Ishikawa (cell line): Measurements from ENCODE around the gene ATP6V1E1.

ENCODE experiments used
- CEBPB ChIP-seq: IDR thresholded peaks from 2 replicates; pipeline ENCODE4 v1.6.1; 2012
- CREB1 ChIP-seq: IDR thresholded peaks from 2 replicates; pipeline ENCODE4 v1.6.1; 2012; ENCODE audit warnings: low read depth
- EGR1 ChIP-seq: IDR thresholded peaks from 2 replicates; pipeline ENCODE4 v1.6.1; 2012
- EP300 ChIP-seq: IDR thresholded peaks from 2 replicates; pipeline ENCODE4 v1.6.1; 2012; ENCODE audit warnings: borderline replicate concordance
- FOXM1 ChIP-seq: IDR thresholded peaks from 2 replicates; pipeline ENCODE4 v1.6.1; 2012; ENCODE audit warnings: low read depth, borderline replicate concordance
- MAX ChIP-seq: IDR thresholded peaks from 2 replicates; pipeline ENCODE4 v1.6.1; 2012
- NFIC ChIP-seq: IDR thresholded peaks from 2 replicates; pipeline ENCODE4 v1.6.1; 2012
- RAD21 ChIP-seq: IDR thresholded peaks from 2 replicates; pipeline ENCODE4 v1.6.1; 2012; ENCODE audit warnings: low read depth
- REST ChIP-seq: IDR thresholded peaks from 2 replicates; pipeline ENCODE4 v1.6.1; 2012; ENCODE audit warnings: low read depth, mild to moderate bottlenecking
- TAF1 ChIP-seq: IDR thresholded peaks from 2 replicates; pipeline ENCODE4 v1.6.1; 2012; ENCODE audit warnings: low read depth, mild to moderate bottlenecking
- TCF12 ChIP-seq: IDR thresholded peaks from 2 replicates; pipeline ENCODE4 v1.6.1; 2012; ENCODE audit warnings: low read depth
- TEAD4 ChIP-seq: IDR thresholded peaks from 2 replicates; pipeline ENCODE4 v1.6.1; 2012
- USF1 ChIP-seq: IDR thresholded peaks from 2 replicates; pipeline ENCODE4 v1.6.1; 2012
- YY1 ChIP-seq: IDR thresholded peaks from 2 replicates; pipeline ENCODE4 v1.6.1; 2012; ENCODE audit warnings: low read depth
- ZBTB7A ChIP-seq: IDR thresholded peaks from 2 replicates; pipeline ENCODE4 v1.6.1; 2012; ENCODE audit warnings: low read depth

The ATP6V1E1 gene

GRCh38 chr22:17592201-17592600 lies 36.3 kb downstream of the ATP6V1E1 start:
- no peak for TF ChIP-seq REST
- TF ChIP-seq MAX = no peak
- no peak for TF ChIP-seq TEAD4
- no peak for TF ChIP-seq NFIC
- TF ChIP-seq EP300 = no peak
- no peak for TF ChIP-seq YY1
- no peak for TF ChIP-seq TCF12
- no peak for TF ChIP-seq CREB1
- no peak for TF ChIP-seq TAF1
- TF ChIP-seq RAD21 = no peak
- no peak for TF ChIP-seq EGR1
- no peak for TF ChIP-seq ZBTB7A
- TF ChIP-seq CEBPB = no peak

DNA sequence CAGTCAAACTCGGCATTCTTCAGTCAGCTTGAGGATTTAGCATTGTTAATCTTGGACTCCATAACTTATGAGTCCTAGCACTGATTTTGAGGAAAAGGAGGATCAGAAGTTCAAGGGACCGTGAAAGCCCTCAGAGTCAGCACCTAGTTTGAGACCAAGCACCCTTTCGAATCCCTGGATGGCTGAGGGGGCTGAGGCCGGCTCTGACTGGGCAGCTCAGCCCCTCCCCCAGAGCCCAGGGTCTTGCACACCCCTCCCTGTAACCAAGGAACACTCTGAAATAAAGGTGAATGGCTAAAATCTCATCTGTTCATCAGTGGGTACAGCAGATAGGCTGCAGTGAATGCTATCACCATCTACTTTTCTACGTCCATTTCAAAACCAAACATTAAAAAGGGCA lies 38.0 kb downstream of the ATP6V1E1 start:
- no peak for TF ChIP-seq EP300
- no peak for TF ChIP-seq CEBPB
- TF ChIP-seq FOXM1 = no peak
- no peak for TF ChIP-seq USF1
- no peak for TF ChIP-seq TEAD4
- TF ChIP-seq YY1 = no peak
- no peak for TF ChIP-seq TAF1
- TF ChIP-seq CREB1 = no peak
- no peak for TF ChIP-seq MAX
- no peak for TF ChIP-seq NFIC

- TF ChIP-seq CEBPB = no peak
- no peak for TF ChIP-seq TAF1
- no peak for TF ChIP-seq EP300
- no peak for TF ChIP-seq ZBTB7A
- no peak for TF ChIP-seq FOXM1
- no peak for TF ChIP-seq YY1
- no peak for TF ChIP-seq REST
- no peak for TF ChIP-seq EGR1
- TF ChIP-seq TCF12 = no peak
Measured at GRCh38 chr22:17589810-17590375, 38.7 kb downstream of the ATP6V1E1 start.

DNA sequence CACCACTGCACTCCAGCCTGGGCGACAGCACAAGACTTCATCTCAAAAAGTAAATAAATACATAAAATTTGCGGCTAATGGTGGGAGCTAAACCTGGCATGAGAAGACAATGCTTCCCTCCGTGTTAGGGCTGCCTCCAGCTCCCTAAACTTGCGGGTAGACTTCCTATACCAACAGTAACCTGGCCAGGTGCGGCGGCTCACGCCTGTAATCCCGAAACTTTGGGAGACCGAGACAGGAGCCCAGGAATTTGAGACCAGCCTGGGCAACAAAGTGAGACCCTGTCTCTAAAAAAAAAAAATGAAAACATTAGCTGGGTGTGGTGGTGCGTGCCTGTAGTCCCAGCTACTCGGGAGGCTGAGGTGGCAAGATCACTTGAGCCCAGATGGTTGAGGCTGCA lies 39.9 kb downstream of the ATP6V1E1 start:
- TF ChIP-seq YY1 = no peak

- TF ChIP-seq EP300 (no peak), USF1 (no peak), MAX (no peak), FOXM1 (no peak), RAD21 (no peak), REST (no peak), TAF1 (no peak)
Measured at GRCh38 chr22:17587629-17588028, 40.9 kb downstream of the ATP6V1E1 start.
